ACC112 (cell line): ENCODE measurements around the gene FCSK.
A peak's percentile ranks its signal among the peaks of the same experiment; 100 is the strongest.

ENCODE experiments used
- H2AFZ ChIP-seq: fragments of 200-600 bp; sonication (generic); one replicate; pipeline ENCODE4 v1.6.0; 2017; ENCODE audit warnings: antibody characterized with exemption, low read length; ENCODE audit not compliant: unreplicated experiment
- H3K27ac ChIP-seq: fragments of 200-600 bp; sonication (generic); 2 replicates; pipeline ENCODE4 v1.5.1; 2014; ENCODE audit warnings: low read depth, mild to moderate bottlenecking, antibody characterized with exemption, low read length, moderate library complexity
- H3K27me3 ChIP-seq: fragments of 200-600 bp; sonication (generic); 2 replicates; pipeline ENCODE4 v1.6.1; 2014; ENCODE audit warnings: mild to moderate bottlenecking, antibody characterized with exemption, low read length, moderate library complexity, mixed read lengths; ENCODE audit not compliant: insufficient read depth
- H3K36me3 ChIP-seq: fragments of 200-600 bp; sonication (generic); 2 replicates; pipeline ENCODE4 v1.6.1; 2016; ENCODE audit warnings: mild to moderate bottlenecking, antibody characterized with exemption, low read length, moderate library complexity, mixed read lengths; ENCODE audit not compliant: insufficient read depth
- H3K4me1 ChIP-seq: fragments of 200-600 bp; sonication (generic); one replicate; pipeline ENCODE4 v1.6.1; 2016; ENCODE audit warnings: low read length, mixed read lengths; ENCODE audit not compliant: insufficient read depth, unreplicated experiment, control insufficient read depth
- H3K4me3 ChIP-seq: fragments of 200-600 bp; sonication (generic); 2 replicates; pipeline ENCODE4 v1.5.1; 2014; ENCODE audit warnings: mild to moderate bottlenecking, low read depth, low read length
- H3K79me2 ChIP-seq: fragments of 200-600 bp; sonication (generic); one replicate; pipeline ENCODE4 v1.6.0; 2016; ENCODE audit warnings: low read length; ENCODE audit not compliant: control insufficient read depth, unreplicated experiment, insufficient read depth

The FCSK gene

GRCh38 chr16:70473446-70474319 lies 19.3 kb downstream of the FCSK start:
- Histone ChIP-seq H3K27ac (no peak overlapping the region), H3K79me2 (no peaks in the 10 kb centered on the region), H2AFZ (no peak overlapping the region), H3K27me3 (no peaks in the 10 kb centered on the region), H3K36me3 (no peaks in the 10 kb centered on the region; the same call in 1 of the 2 replicates), H3K4me3 (no peak overlapping the region), H3K4me1 (peaks cover 13% of the 10 kb centered on the region)

GRCh38 chr16:70474320-70475053 lies 20.1 kb downstream of the FCSK start:
- H3K27ac ChIP-seq = no peak overlapping the region
- no peak overlapping the region for H2AFZ ChIP-seq
- no peaks in the 10 kb centered on the region; the same call in 1 of the 2 replicates for H3K36me3 ChIP-seq
- peaks cover 14% of the 10 kb centered on the region for H3K4me1 ChIP-seq
- H3K27me3 ChIP-seq = no peaks in the 10 kb centered on the region
- no peak overlapping the region for H3K4me3 ChIP-seq
- no peaks in the 10 kb centered on the region for H3K79me2 ChIP-seq

GRCh38 chr16:70475054-70475871 lies 20.9 kb downstream of the FCSK start:
- Histone ChIP-seq H3K79me2 (no peaks in the 10 kb centered on the region), H3K27ac (no peak overlapping the region), H3K4me1 (peaks cover 14% of the 10 kb centered on the region), H3K36me3 (peaks cover 4% of the 10 kb centered on the region; the same call in 1 of the 2 replicates), H3K4me3 (no peak overlapping the region), H2AFZ (no peak overlapping the region), H3K27me3 (no peaks in the 10 kb centered on the region)

- H3K36me3 ChIP-seq = peaks cover 14% of the 10 kb centered on the region; the same call in 1 of the 2 replicates
- no peak overlapping the region for H2AFZ ChIP-seq
- peak overlapping the region; percentile 6; the same call in 1 of the 2 replicates for H3K4me3 ChIP-seq
Observed at GRCh38 chr16:70476272-70477020, 22.1 kb downstream of the FCSK start.

GRCh38 chr16:70478169-70478568 lies 23.8 kb downstream of the FCSK start:
- Histone ChIP-seq H2AFZ (no peak overlapping the region), H3K27me3 (no peaks in the 10 kb centered on the region), H3K4me3 (no peak overlapping the region), H3K27ac (no peak overlapping the region), H3K79me2 (no peaks in the 10 kb centered on the region), H3K4me1 (peaks cover 28% of the 10 kb centered on the region), H3K36me3 (peaks cover 18% of the 10 kb centered on the region; the same call in 1 of the 2 replicates)

More at GRCh38 chr16:70476272-70477020, 22.1 kb downstream of the FCSK start:
- peak overlapping the region; percentile 8 for H3K27ac ChIP-seq
- H3K79me2 ChIP-seq = no peaks in the 10 kb centered on the region
- H3K27me3 ChIP-seq = no peaks in the 10 kb centered on the region
- peaks cover 14% of the 10 kb centered on the region for H3K4me1 ChIP-seq

GRCh38 chr16:70478912-70479341 lies 24.5 kb downstream of the FCSK start:
- Histone ChIP-seq H3K4me1 (peaks cover 28% of the 10 kb centered on the region), H3K4me3 (no peak overlapping the region), H3K36me3 (peaks cover 22% of the 10 kb centered on the region; the same call in 1 of the 2 replicates), H3K79me2 (no peaks in the 10 kb centered on the region), H3K27ac (no peak overlapping the region), H3K27me3 (no peaks in the 10 kb centered on the region), H2AFZ (no peak overlapping the region)

- no peak overlapping the region for H3K4me3 ChIP-seq
- H3K4me1 ChIP-seq = peaks cover 28% of the 10 kb centered on the region
- H3K36me3 ChIP-seq = peaks cover 22% of the 10 kb centered on the region; the same call in 1 of the 2 replicates
- no peak overlapping the region for H2AFZ ChIP-seq
- H3K79me2 ChIP-seq = no peaks in the 10 kb centered on the region
- H3K27ac ChIP-seq = no peak overlapping the region
- H3K27me3 ChIP-seq = no peaks in the 10 kb centered on the region
Observed at GRCh38 chr16:70480127-70481105, 26.0 kb downstream of the FCSK start.

GRCh38 chr16:70481929-70482536 lies 27.6 kb downstream of the FCSK start:
- Histone ChIP-seq H3K4me3 (no peak overlapping the region), H3K79me2 (no peaks in the 10 kb centered on the region), H3K4me1 (peaks cover 18% of the 10 kb centered on the region), H3K27me3 (no peaks in the 10 kb centered on the region), H3K36me3 (peaks cover 22% of the 10 kb centered on the region; the same call in 1 of the 2 replicates), H3K27ac (peak overlapping the region; percentile 61), H2AFZ (no peak overlapping the region)

- no peaks in the 10 kb centered on the region for H3K79me2 ChIP-seq
- H3K27me3 ChIP-seq = no peaks in the 10 kb centered on the region
- H3K4me3 ChIP-seq = no peak overlapping the region
- H3K36me3 ChIP-seq = peaks cover 22% of the 10 kb centered on the region; the same call in 1 of the 2 replicates
- H3K4me1 ChIP-seq = peaks cover 18% of the 10 kb centered on the region
- no peak overlapping the region for H2AFZ ChIP-seq
- peak overlapping the region; percentile 61 for H3K27ac ChIP-seq
Observed at GRCh38 chr16:70482624-70483023, 28.2 kb downstream of the FCSK start.
